Cardiac ventricle fibroblast (primary cell): ENCODE data around the gene LYZL6. TPM values are rescaled to one million over a fixed set of nuclear protein-coding genes. Genes with fewer than 3 reads are reported as not detected.

Experiments used
- total RNA-seq: library from RNA; depleted of rRNA; stranded (reverse); fragments of >200 nt; gene quantifications from 2 replicates; pipeline ENCODE4 v1.2.3, GENCODE V29; 2015

The LYZL6 gene, protein sequence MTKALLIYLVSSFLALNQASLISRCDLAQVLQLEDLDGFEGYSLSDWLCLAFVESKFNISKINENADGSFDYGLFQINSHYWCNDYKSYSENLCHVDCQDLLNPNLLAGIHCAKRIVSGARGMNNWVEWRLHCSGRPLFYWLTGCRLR
- not detected in 2 replicates for total RNA-seq

DNA sequence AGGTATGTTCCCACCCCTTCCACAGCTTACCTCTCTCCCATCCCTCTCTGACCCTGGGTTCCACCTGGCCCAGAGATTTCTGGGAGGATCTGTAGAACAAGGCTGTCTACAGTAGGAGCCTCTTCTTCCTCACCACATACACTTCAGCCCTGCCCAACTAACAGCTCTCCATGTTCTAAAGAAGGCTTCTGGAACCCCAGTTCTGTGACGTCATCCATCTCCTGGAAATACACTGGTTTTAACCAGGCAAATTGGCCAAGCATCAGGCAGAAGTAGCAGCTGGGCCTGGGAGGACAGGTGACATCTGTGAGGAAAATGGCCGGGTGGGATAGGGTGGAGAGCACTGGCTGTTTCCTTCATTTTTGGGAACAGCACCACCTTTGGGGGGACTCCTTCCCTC is at the start of gene LYZL6:
Gene LYZL6 (minus strand): TSS at position 177 of the 400 bp plus-strand sequence. CDS start 4,357 bp downstream, outside the sequence.

DNA sequence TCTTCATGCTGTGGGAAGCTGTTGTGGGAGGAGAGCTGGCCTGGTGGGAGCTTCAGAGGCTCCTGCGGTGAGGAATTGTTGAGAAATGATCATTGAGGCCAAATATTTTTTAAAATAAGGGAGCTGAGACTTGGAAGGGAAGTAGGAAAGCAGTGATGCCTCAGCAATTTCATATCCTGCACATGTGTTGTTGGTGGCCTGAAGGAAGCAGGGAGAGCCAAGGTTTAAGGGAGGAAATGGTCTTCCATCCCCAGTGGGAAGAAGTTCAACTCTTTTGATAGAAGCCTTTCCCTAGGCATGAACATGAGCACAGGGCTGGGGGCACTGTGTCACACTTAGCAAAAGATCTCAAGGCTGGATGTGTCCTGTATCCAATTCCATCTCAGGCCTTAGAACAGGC is 43.1 kb upstream of the LYZL6 start, which contains the start of gene CCL14:
Gene CCL14 (minus strand): TSS at position 87 of the 400 bp plus-strand sequence. CDS start 80 bp downstream, at position 7.

DNA sequence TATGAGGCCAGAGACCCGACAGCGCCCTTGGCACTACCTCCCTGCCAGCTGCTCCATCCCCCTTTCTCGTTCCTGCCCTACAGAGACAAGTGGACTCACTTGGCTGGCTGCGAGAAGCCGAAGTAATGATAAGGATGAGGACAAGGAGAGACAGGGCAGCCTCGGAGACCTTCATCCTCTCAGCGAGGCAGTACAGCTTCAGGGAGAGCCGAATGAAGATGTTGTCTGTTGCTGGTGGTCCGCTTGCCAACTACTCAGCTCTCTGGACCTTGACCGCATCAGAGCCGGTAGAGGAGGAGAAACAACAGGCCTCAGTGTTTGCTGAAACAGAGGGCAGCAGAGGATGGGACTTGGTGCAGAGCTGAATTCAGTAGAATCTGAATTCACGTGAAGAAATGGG is 37.7 kb upstream of the LYZL6 start, which contains the start of gene CCL16:
Gene CCL16 (minus strand): TSS at position 252 of the 400 bp plus-strand sequence. CDS start 77 bp downstream, at position 175.

DNA sequence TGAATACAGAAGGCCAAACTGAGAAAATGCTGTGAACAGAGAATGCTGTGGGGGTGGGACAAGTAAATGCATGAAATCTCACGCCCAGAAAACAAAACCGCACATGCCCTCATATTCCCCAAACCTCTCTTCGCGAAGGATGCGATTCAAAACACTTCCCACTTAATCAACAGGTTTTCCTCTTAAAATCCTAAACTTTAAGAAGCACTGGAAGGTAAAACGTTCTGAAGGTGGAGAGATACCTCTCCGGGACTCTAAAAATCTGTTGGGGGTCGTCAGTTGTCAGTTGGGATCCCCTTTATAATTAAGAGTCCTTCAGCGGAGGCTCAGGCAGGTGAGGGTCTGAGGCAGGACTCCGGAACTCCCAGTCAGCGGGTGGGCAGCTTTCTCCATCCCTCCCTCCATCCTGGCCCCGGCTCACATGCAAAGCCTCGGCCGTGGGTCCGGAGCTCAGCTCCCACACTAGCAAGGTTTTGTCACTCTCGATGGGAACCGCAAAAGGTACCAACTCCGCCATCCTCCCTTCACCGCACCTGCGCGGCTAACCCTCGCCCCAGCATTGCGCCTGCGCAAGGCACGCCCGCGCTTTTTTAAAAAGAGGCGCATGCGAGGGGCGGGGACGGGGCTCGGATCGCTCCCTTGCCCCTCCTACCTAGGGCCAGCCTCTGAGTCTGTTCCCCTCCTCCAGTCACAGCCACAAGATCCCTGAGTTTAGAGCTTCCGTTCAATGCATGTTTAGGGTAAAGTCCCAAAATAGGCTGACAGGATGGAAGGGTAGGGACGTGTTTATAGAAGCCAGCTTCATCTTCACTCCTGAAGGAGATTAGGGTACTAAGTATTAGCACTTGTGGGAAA is 13.1 kb downstream of the LYZL6 start, which contains the start of gene RDM1:
Gene RDM1 (minus strand): TSS at position 563 of the 855 bp plus-strand sequence. CDS start 46 bp downstream, at position 517.

Other genes starting within 250 kb of the LYZL6 start
- 2.4 and 2.6 TPM in 2 replicates for gene RASL10B, start 212.1 kb downstream of the LYZL6 start, total RNA-seq
- gene GAS2L2, start 190.5 kb downstream of the LYZL6 start, total RNA-seq = 0.44 TPM in 1 of 2 replicates, not detected in the other
- gene C17orf50, start 182.8 kb downstream of the LYZL6 start, total RNA-seq = not detected in 2 replicates
- 0.68 and 1.7 TPM in 2 replicates for gene MMP28, start 148.1 kb downstream of the LYZL6 start, total RNA-seq
- gene TAF15, start 134.2 kb downstream of the LYZL6 start, total RNA-seq = 26.6 and 28.9 TPM in 2 replicates
- gene HEATR9, start 74.8 kb downstream of the LYZL6 start, total RNA-seq = not detected in 2 replicates
- not detected in 2 replicates for gene CCL5, start 63.4 kb downstream of the LYZL6 start, total RNA-seq
- gene RDM1, start 12.9 kb downstream of the LYZL6 start, total RNA-seq = 1.1 TPM in 1 of 2 replicates, not detected in the other
- not detected in 2 replicates for gene CCL16, start 37.8 kb upstream of the LYZL6 start, total RNA-seq
- 1.5 and 7.8 TPM in 2 replicates for gene CCL14, start 43.0 kb upstream of the LYZL6 start, total RNA-seq
- gene CCL15, start 57.8 kb upstream of the LYZL6 start, total RNA-seq = not detected in 2 replicates
- not detected in 2 replicates for gene CCL23, start 74.3 kb upstream of the LYZL6 start, total RNA-seq
- gene CCL18, start 120.6 kb upstream of the LYZL6 start, total RNA-seq = not detected in 2 replicates
- not detected in 2 replicates for gene CCL3, start 146.4 kb upstream of the LYZL6 start, total RNA-seq
- not detected in 2 replicates for gene CCL4, start 160.1 kb upstream of the LYZL6 start, total RNA-seq
- gene TBC1D3B, start 232.9 kb upstream of the LYZL6 start, total RNA-seq = 0.62 and 2.0 TPM in 2 replicates